Endothelial cell of umbilical vein (primary cell): ENCODE measurements around the gene BAD.

Experiments used
- CTCF ChIP-seq, 2 donors: IDR thresholded peaks; 1 replicate in 1 of 2; 2 replicates in 1 of 2; pipeline ENCODE4 v1.5.1; 2011; ENCODE audit warnings: low read length in 2 of 2, mild to moderate bottlenecking in 2 of 2, moderate library complexity in 2 of 2, control low read depth in 1 of 2, inconsistent platforms in 1 of 2, low read depth in 1 of 2; ENCODE audit not compliant: insufficient read depth in 1 of 2; ENCODE audit errors: extremely low read depth in 1 of 2
- EZH2 ChIP-seq: IDR thresholded peaks from 2 replicates; pipeline ENCODE4 v1.6.1; 2012; ENCODE audit warnings: borderline replicate concordance, low read depth, mild to moderate bottlenecking, moderate library complexity, low read length, inconsistent platforms; ENCODE audit not compliant: severe bottlenecking
- FOS ChIP-seq: IDR thresholded peaks from 2 replicates; pipeline ENCODE4 v1.6.1; 2011; ENCODE audit warnings: mild to moderate bottlenecking, low read length, moderate library complexity, borderline replicate concordance; ENCODE audit not compliant: insufficient read depth
- POLR2A ChIP-seq: IDR thresholded peaks from 2 replicates; pipeline ENCODE4 v1.6.1; 2012; ENCODE audit warnings: low read depth, mild to moderate bottlenecking, control low read depth, low read length
- POLR2AphosphoS5 ChIP-seq: IDR thresholded peaks from 2 replicates; pipeline ENCODE4 v1.6.1; 2012; ENCODE audit warnings: low read depth, mild to moderate bottlenecking, control low read depth, low read length, moderate library complexity; ENCODE audit not compliant: insufficient read depth
- TF ChIP-seq, protein P1 (sequence below): IDR thresholded peaks from 2 replicates; pipeline ENCODE4 v1.6.1; 2011; ENCODE audit not compliant: insufficient read depth, insufficient read length

DNA sequence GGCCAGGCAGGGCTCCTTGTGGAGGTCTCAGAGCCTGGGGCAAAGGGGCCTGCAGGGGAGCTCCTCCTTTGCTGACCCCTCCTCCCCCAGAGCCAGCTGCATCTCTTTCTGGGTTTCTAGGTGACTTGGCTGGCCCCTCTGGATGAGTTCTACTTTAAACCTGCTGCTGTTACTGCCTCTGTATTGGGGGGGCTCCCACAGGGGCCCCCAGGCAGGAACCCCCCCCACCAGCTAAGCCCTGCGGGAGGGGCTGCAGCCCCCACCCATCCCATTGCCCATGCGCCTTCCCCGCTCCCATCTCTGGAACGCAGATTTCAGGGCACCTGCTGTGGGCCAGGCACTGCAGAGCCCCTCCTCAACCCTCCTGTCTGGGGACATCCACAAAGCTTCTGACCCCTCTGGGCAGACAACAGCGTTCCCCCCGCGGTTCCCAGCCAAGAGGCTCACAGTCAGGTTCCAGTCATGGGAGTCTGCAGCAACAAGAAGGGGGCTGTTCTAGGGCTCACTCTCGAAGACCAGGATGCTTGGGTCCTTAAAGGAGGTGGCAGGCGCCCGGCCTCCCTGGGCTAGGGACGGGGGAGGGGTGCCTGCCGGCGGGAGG lies 34.0 kb downstream of the BAD start:
- TF ChIP-seq CTCF (IDR thresholded peaks at IDR 0.05; ENCODE audit: extremely low read depth in 1 of 2, insufficient read depth in 1 of 2, low read depth in 1 of 2, low read length in 2 of 2), result no peak
- no peak for TF ChIP-seq POLR2AphosphoS5
- no peak for TF ChIP-seq FOS
- no peak for TF ChIP-seq POLR2A
- TF ChIP-seq, protein P1, sequence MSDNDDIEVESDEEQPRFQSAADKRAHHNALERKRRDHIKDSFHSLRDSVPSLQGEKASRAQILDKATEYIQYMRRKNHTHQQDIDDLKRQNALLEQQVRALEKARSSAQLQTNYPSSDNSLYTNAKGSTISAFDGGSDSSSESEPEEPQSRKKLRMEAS, result no peak
- TF ChIP-seq EZH2, result no peak
